HG03520 (cell line): Measurements from ENCODE around the gene SYPL1.

Experiments
- ATAC-seq: cut with Tn5 transposase; IDR thresholded peaks from one replicate; pipeline ENCODE4 v1.9.1; 2021; ENCODE audit warnings: mild to moderate bottlenecking, moderate library complexity; ENCODE audit not compliant: unreplicated experiment

SYPL1 gene

DNA sequence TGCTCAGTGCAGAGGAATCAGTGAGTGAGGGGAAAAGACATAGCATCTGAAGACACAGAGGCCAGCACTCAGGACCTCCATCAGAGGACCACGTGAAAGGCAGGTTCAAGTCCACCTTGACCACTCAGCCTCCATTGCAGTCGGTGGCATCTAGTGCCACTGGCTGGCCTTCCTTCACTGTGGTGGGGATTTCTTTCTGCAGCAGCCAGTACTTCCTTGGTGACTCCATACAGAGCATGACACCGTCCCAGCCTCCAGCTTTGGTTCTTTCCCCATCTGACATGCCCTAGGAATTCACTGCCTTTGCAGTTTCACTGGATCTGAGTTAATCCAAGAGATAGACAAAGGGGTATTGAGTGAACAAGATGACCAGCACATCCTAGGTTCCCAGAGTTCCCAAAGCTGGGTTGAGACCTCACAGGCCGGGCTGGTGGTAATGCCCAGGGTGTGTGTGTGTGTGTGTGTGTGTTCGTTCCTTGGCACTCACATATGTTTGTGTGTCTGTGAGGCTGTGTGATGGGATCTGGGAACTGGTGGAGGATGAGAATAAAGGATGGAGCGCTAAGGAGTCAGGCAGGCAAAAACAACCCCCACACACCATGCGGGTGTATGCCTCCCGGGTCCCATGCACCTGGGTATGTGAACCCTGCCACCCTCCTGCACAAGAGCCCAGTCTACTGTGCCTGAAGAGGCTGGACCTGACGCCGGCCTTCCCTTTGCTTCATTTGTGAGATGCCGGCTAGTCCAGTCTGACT lies 57.8 kb downstream of the SYPL1 start:
- ATAC-seq: no peak

DNA sequence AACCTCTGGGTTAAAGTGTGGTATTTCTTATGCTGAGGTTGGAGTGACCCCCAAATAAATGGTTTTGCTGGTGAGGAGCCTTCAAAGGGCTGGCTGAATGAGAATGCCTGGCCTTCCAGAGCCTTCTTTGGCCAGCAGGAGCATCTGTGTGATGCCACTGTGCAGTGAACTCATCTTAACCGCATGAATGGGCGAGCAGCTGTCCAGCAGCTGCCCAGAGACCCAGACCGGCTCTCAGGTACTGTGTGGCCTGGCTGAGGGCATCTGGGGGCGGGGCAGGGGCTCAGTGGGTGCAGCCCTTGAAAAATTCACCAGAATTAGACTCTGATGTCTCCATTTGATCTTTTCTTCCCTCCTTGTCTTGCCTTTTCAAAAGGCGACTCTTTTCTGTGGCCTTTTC lies 59.0 kb downstream of the SYPL1 start:
- ATAC-seq: no peak

DNA sequence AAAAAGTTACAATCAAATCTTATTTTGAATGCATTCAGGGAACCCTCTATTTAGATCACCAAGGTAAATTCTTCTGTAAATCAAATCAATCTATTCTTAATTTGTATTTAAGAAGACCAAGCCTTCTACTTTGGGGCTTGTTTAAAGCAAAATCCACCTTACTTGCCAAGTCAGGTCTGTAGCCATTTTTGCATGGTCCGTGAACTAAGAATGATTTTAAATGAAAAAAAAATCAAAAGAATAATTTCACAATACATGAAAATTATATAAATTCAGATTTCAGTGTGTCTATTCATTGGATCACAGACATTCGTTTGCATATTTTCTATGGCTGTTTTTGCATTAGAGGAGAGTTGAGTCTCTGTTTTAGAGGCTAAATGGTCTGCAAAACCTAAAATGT lies 59.4 kb downstream of the SYPL1 start:
- ATAC-seq: no peak

DNA sequence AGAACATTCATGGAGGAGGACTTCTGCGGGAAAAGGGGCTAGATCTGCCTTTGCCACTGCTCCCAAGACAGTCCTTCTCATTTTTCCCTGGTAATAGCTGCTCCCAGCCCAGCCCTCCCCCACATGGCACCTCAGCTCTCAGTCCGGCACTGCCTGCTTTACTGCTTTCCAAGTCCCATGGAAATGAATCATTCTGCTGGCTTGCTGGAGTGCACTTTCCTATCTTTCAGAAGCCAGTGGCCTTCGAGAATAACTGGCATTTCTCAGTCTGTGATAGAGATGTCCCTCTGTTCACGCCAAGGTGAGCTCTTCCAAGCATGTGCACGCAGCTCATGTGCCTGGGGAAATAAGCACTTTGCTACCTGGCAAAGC lies 61.4 kb downstream of the SYPL1 start:
- ATAC-seq: no peak

DNA sequence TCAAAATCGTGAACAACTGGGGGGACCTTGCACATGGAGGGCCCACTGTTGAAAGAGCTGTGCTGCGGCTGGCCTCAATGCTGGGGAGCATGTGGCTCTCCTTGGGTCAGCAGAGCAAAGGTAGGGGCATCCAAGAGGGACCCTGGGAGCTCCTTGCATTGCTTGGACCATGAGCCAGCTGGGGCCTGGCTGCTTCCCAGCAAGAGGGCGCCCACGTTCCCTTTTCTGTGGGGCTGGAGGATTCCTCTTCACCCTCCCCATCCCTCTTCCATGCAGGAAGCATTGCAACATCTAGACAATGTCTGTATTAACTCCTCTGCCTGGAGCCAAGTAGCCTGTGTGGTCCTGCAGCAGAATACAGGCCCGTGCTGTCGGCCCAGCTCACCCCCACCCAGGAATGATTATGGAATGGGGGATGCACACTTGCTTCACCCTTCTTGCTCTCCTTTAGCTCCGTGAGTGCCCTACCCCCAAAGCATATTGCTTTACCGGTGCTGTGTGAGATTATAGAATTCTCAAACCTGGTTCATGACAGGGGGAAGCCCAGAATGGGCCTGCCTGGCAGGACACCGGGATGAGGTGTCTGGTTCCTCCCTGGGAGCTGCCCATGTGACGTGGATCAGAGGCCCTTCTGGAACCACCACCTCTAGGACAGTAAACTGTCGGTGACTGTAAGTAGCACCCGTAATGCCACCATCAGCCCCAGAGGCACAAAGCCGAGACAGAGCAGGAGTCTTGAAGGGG lies 61.9 kb downstream of the SYPL1 start:
- ATAC-seq: no peak

DNA sequence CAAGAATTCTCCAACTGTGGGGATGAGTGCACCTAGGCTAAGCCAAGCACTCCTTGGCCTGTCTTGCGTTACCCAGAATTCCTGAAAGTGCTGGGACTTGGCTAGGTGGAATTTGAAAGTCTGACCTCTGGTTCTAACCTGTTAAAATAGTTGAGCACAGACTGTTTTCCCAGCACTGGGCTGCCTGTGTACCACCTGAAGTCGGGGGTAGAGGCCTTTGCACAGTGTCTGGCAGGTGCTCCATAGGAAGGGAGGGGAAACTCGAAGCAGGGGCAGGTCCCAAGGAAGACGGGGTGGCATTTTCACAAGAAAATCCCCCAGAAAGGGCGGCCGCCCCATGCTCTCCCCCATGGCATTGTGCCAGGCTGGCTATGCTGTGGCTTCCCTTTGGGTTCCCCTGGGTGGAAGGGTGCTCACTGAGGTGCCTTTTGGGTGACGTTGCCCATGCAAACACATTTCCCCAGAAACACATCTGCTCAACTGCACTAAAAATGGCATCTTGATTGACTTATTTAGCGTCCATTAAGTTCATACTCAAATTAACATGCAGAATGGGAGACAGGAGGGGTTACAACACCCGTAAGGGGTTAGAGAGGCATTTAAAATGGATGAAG lies 62.9 kb downstream of the SYPL1 start:
- no peak for ATAC-seq

DNA sequence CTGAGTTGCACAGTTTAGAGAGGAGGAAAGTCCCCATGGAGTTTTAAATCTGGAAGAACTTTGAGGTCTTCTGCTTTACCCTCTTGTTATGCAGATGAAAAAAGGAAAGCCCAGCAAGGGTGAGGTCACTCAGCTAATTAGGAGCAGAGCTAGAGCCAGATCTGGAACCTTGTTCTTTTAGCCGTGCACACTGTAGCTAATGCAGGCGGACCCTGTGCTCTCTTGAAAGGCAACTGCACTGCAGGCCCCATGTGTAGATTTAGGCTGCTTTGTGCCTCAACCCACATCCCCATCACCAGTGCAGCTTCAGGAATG lies 63.4 kb downstream of the SYPL1 start:
- ATAC-seq: no peak

DNA sequence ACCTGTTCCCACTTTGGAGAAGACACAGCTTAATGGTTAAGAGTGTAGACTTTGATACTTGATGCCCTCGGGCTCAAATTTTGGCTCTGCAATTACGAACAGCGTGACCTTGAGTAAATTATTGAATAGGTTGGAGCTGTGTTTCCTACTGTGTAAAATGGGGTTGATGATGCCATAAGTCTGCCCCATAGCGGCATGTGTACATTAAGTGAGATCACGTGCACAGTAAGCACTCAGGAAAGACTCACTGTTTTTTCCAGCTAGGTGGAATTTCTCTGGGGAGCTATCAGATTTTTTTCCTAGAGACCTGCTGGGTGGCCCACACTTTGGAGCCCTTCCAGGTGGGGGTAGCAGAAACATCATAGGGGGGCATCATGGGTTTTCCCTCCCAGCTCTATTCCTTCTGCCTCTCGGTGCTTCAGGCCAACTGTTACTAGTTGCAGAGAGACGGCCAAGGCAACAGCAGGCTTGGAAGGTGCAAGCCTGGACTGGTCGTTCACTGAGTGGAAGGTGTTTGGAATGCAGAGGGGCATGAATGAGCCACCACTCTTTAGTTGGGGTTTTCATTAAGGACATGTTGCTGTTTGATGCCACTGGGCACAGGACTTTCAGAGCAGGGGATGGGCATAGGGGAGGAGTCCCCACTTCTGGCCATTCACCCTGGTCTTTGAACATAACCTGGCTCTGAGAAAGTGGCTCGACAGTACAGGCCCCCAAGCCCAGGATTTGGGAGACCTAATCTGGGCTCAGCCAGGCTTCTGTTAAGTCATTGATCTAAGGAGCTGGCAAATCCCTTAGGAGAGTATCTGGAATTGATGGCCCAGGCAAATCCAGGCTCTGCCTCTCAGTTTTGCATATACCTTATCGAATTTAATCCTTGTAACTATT lies 64.0 kb downstream of the SYPL1 start:
- no peak for ATAC-seq

DNA sequence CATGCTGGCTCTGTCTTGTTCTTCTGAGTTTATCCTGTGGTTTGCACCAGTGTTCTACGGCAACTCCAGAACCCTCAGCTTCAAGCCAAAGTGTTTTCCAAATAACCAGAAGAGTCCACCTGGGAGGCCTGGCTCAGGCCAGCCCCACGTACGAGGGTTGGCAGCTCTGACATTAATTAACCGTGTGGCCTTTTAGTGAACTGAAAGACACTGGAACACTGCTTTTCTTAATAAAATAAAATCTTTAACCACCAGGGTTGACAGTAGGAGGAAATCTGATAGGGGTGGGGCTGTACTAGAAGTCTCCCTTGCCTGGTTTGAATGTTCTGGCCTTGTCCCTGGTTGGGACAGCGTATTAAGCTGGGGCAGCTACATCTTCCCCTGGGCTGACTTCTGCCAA lies 64.9 kb downstream of the SYPL1 start:
- no peak for ATAC-seq

DNA sequence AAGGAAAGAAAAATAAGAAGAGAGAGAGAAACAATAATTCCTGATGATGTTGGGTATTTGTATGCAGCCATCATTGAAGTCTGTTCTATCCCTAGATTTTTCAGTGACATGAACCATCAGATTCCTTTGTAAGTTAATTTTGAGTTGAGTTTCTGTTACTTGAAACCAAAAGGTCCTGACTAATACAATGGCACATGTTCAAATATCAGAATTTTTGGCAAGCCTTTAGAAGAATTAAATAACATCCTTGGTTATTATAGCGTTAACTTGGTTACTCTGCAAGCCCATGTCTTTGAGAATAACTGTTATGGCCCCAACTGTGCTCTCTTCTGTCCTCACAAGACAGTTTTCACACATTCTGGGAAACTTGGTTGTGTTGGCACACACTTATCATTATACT lies 66.5 kb downstream of the SYPL1 start:
- no peak for ATAC-seq

DNA sequence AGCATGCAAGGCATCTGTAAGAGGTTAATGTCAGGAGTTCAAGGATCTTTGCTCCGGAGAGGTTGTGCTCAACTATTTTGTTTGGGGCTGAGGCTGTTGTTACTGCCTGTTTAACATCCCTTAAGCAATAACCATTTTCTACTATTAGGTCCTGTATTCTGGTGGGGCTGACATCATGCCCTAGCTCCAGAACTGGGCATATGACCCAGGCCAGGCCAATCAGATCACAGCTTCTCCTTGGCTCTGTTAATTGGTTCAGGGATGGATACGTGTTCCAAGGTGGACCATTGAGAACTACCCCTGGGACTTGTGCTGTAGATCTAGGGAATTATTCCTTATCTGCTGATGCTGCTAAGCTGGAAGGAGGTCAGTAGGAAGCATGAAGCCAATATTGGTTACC lies 67.0 kb downstream of the SYPL1 start:
- ATAC-seq: no peak

DNA sequence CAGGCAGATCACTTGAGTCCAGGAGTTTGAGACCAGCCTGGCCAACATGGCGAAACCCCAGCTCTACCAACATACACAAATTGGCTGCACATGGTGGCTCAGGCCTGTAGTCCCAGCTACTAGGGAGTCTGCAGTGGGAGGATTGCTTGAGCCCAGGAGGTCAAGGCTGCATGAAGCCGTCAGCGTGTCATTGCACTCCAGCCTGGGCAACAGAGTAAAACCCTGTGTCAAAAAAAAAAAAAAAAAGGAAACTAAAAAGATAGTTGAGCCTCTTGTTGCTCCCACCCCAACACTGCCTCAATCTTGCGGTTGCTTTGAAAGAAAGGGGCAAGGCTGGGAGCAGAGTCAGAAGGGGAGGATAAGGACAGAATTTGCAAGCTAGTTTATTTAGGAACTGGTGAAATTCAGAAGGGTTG lies 69.9 kb downstream of the SYPL1 start:
- no peak for ATAC-seq

DNA sequence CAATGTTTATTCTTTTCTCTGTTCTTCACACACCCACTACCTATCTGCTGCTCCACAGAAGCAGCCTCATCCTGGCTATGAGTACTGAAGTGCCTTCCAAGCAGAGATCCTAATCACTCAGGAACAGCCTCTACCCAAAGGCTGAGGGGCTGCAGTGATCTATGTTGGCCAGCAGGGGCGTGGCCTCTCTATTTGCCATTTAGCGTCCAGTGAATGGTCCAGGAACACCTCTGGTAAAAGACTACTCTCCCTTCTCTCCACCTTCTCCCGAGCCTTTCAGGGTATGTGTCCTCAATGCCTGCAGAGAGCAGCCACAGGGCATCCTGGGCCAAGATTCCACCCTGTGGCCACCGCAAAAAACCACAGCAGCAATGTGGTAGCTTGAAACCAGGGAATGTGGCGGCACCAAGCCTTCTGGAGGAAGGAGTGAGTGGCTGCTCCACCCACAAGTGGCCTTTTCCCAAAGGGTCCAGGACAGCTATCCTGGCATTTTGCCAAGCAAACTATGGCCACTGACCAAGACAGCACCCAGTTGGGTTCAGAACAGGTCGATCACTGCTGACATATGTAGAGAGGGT lies 70.9 kb downstream of the SYPL1 start:
- peak; percentile 48 for ATAC-seq
